Ovary (tissue), 9 donors: ENCODE data around the gene RASA3. TPM values are rescaled to one million over a fixed set of nuclear protein-coding genes. Genes with fewer than 3 reads are reported as not detected.
A peak's percentile ranks its signal among the peaks of the same experiment; 100 is the strongest.
"Not testable (repeated sequence)": the region's sequence is repeated elsewhere in the genome, so short reads cannot be mapped to it uniquely, and the experiment has no call there.

Experiments used
- DNase-seq, 5 donors: peaks; one replicate each; pipeline ENCODE4 v3.0.0-alpha.2; 2019 to 2020
- H3K27ac ChIP-seq, 2 donors: fragments of 200-600 bp; one replicate each; pipeline versions ENCODE4 v1.5.1 to v1.8.0; 2019 to 2022
- H3K27me3 ChIP-seq: fragments of 200-600 bp; one replicate; pipeline ENCODE4 v1.8.0; 2022
- H3K36me3 ChIP-seq: fragments of 200-600 bp; sonication (generic); one replicate; pipeline ENCODE4 v1.5.1; 2019
- H3K4me1 ChIP-seq: one replicate; pipeline ENCODE4 v1.8.1; 2013; ENCODE audit warnings: mild to moderate bottlenecking, moderate library complexity; ENCODE audit not compliant: insufficient read depth
- H3K4me3 ChIP-seq: fragments of 200-600 bp; sonication (generic); one replicate; pipeline ENCODE4 v1.5.1; 2017
- H3K9me3 ChIP-seq, 2 donors: fragments of 200-600 bp in 1 of 2; sonication (generic) in 1 of 2; one replicate each; pipeline versions ENCODE4 v1.5.1 to v1.8.1; 2013 to 2019; ENCODE audit warnings: mild to moderate bottlenecking in 1 of 2, moderate library complexity in 1 of 2
- EP300 ChIP-seq: sonication (generic); formaldehyde crosslinking; IDR thresholded peaks from one replicate; pipeline ENCODE4 v1.6.1; 2017; ENCODE audit warnings: antibody characterized with exemption
- POLR2A ChIP-seq: fragments of 450-650 bp; IDR thresholded peaks from one replicate; pipeline ENCODE4 v1.6.1; 2017; ENCODE audit warnings: antibody characterized with exemption, mild to moderate bottlenecking, moderate library complexity
- WGBS, 3 donors: extraction: QIAGEN DNeasy Blood & Tissue Kit in 1 of 3; methylation state at CpG; one replicate each; pipeline versions ENCODE4 v1.1.5 to v1.1.7; 2013 to 2017; 5-methylcytosine and 5-hydroxymethylcytosine counted together
- intact Hi-C, 4 donors: fragments of 100-400 bp; cut with DNase I; formaldehyde crosslinking; loops; one replicate each; pipeline versions ENCODE4 v1.11.0 to v1.15.1; 2022 to 2023
- polyA plus RNA-seq, 2 donors: library from polyadenylated mRNA; stranded (reverse); fragments of 200-250 nt in 1 of 2; fragments of 350-450 nt in 1 of 2; fragmentation: Illumina TruSeq in 1 of 2; extraction: RNeasy Lipid Tissue Mini Kit (QIAGEN cat#74804) in 1 of 2; gene quantifications; one replicate each; pipeline ENCODE4 v1.2.3, GENCODE V29; 2013 to 2014
- total RNA-seq, 7 donors: library from RNA; depleted of rRNA in 2 of 7; stranded (reverse); fragments of >200 nt in 2 of 7; fragmentation: NEBNext Ultra II Directional in 3 of 7; extraction: Animal tissue kit (Norgen Biotek cat#: 25700) in 3 of 7; gene quantifications; one replicate each; pipeline versions ENCODE4 v1.1.0 to v1.2.4, GENCODE V29; 2016 to 2023
- TF ChIP-seq, protein P1 (sequence below), 3 donors: fragments of 450-650 bp in 2 of 3; fragments of 200-600 bp in 1 of 3; IDR thresholded peaks; one replicate each; pipeline versions ENCODE4 v1.5.1 to v1.8.0; 2016 to 2022; ENCODE audit warnings: antibody characterized with exemption in 3 of 3, mild to moderate bottlenecking in 1 of 3
- donor health status: DM: no; HTN: no; CAD: no; lungs with moderate emphysema.
- donor health status: DM: no; HTN: no; CAD: no.
- donor health status: Bipolar disorder and iron deficiency.
- donor health status: DM: yes; HTN: yes; CAD: no.
- donor health status: DM: no; HTN: no; CAD: no.
- donor health status: DM: yes; HTN: yes; CAD: no.

The RASA3 gene
- total and polyA plus RNA-seq, 9 donors: 5.4 to 16.9 (median 9.4) TPM

GRCh38 chr13:114149774-114150740, 17.6 kb upstream of the RASA3 start:
- H3K36me3 ChIP-seq: no peaks in the 10 kb centered on the region
- no peaks in the 10 kb centered on the region for H3K4me1 ChIP-seq
- no peak for TF ChIP-seq EP300
- no peak overlapping the region for H3K4me3 ChIP-seq
- no peak overlapping the region for H3K27ac ChIP-seq
- intact Hi-C loops: no loop called here
- WGBS, 3 donors: 81 to 86% (median 82%) methylated on average over 12 of the region's 12 CpGs
- H3K27me3 ChIP-seq: no peaks in the 10 kb centered on the region
- H3K9me3 ChIP-seq: no peaks in the 10 kb centered on the region
- DNase-seq: no peak

DNA sequence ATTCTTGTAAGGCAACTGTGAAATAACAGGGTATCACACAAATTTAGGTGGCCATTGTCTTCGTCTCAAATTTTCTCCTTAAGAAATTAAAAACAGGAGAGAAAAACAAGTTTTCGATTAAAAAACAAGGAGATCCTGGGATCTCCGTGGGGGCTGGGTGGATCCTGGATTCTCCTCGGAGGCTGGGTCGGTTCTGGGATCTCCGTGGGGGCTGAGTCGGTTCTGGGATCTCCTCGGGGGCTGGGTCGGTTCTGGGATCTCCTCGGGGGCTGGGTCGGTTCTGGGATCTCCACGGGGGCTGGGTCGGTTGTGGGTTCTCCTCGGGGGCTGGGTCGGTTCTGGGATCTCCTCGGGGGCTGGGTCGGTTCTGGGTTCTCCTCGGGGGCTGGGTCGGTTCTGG, 16.5 kb upstream of the RASA3 start:
- H3K27ac ChIP-seq, H3K36me3 ChIP-seq, H3K4me3 ChIP-seq, H3K27me3 ChIP-seq, H3K4me1 ChIP-seq, H3K9me3 ChIP-seq, DNase-seq, intact Hi-C loops: not testable (repeated sequence)
- WGBS, 3 donors: 90 to 92% (median 91%) methylated on average over 18 to 19 of the region's 19 CpGs

DNA sequence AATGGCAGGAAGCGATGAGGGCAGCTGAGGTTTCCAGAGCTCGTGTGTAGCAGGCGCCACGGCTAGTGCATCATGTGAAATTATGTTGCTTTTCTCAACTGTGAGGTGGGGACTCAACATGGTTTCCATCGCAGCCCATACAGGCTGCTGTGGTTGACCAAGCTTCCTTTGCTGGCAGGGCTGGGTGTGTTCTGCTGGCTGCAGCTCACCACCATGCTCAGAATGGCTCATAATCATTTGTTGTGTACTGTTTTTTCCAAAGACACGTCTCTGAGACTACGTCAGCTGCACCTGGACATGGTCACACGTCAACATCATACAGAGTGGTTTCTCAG, 16.1 kb upstream of the RASA3 start:
- 75 to 81% (median 76%) methylated on average over 8 of the region's 8 CpGs for WGBS, 3 donors
- intact Hi-C loops: no loop called here
- no peak for DNase-seq
- Histone ChIP-seq H3K9me3 (no peaks in the 10 kb centered on the region), H3K4me1 (no peaks in the 10 kb centered on the region), H3K4me3 (no peak overlapping the region), H3K36me3 (no peaks in the 10 kb centered on the region), H3K27ac (no peak overlapping the region), H3K27me3 (no peaks in the 10 kb centered on the region)
- TF ChIP-seq, protein P1, sequence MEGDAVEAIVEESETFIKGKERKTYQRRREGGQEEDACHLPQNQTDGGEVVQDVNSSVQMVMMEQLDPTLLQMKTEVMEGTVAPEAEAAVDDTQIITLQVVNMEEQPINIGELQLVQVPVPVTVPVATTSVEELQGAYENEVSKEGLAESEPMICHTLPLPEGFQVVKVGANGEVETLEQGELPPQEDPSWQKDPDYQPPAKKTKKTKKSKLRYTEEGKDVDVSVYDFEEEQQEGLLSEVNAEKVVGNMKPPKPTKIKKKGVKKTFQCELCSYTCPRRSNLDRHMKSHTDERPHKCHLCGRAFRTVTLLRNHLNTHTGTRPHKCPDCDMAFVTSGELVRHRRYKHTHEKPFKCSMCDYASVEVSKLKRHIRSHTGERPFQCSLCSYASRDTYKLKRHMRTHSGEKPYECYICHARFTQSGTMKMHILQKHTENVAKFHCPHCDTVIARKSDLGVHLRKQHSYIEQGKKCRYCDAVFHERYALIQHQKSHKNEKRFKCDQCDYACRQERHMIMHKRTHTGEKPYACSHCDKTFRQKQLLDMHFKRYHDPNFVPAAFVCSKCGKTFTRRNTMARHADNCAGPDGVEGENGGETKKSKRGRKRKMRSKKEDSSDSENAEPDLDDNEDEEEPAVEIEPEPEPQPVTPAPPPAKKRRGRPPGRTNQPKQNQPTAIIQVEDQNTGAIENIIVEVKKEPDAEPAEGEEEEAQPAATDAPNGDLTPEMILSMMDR (IDR thresholded peaks at IDR 0.05): no peak
- no peak for TF ChIP-seq POLR2A
- TF ChIP-seq EP300: no peak

GRCh38 chr13:114147803-114148520, 15.5 kb upstream of the RASA3 start:
- DNase-seq: no peak
- intact Hi-C loops: no loop called here

DNA sequence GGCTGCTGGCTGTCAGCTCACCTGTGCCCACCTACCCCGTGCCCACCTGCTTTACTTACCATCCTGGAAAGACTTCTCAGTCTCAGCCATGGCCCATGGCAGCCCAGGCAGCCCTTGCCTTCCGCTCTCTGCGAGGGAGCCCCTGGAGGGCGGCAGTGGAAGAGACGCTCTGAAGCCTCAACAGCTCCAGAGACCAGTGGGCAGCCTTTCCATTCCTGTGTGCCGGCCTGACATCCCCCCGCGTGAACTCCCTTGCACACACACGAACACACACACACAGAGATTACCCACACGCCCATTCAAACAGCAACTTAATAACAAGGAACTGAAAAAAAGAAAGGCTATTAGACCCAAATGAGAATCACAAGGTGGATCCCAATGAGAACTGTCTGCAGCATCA, 14.2 kb upstream of the RASA3 start:
- TF ChIP-seq POLR2A (no peak), EP300 (no peak)
- TF ChIP-seq, protein P1 (IDR thresholded peaks at IDR 0.05): no peak
- no peaks in the 10 kb centered on the region for H3K9me3 ChIP-seq
- 54 to 61% (median 58%) methylated on average over 10 of the region's 10 CpGs for WGBS, 3 donors
- no peaks in the 10 kb centered on the region for H3K4me1 ChIP-seq
- no peaks in the 10 kb centered on the region for H3K36me3 ChIP-seq
- intact Hi-C loops: no loop called here
- no peak overlapping the region for H3K27ac ChIP-seq
- no peaks in the 10 kb centered on the region for H3K27me3 ChIP-seq
- DNase-seq: peak in 1 of 5 donors; percentile 9
- no peak overlapping the region for H3K4me3 ChIP-seq

More at GRCh38 chr13:114147803-114148520, 15.5 kb upstream of the RASA3 start:
- TF ChIP-seq POLR2A (no peak), EP300 (no peak)
- TF ChIP-seq, protein P1 (IDR thresholded peaks at IDR 0.05): no peak
- no peak overlapping the region for H3K4me3 ChIP-seq
- no peaks in the 10 kb centered on the region for H3K4me1 ChIP-seq
- H3K27ac ChIP-seq: no peak overlapping the region
- 80 to 85% (median 82%) methylated on average over 15 to 22 of the region's 22 CpGs for WGBS, 3 donors
- H3K9me3 ChIP-seq: no peaks in the 10 kb centered on the region
- no peaks in the 10 kb centered on the region for H3K36me3 ChIP-seq
- H3K27me3 ChIP-seq: no peaks in the 10 kb centered on the region
